GM12878 (cell line): Measurements from ENCODE around the gene N4BP2. TPM values are rescaled to one million over a fixed set of nuclear protein-coding genes. Genes with fewer than 3 reads are reported as not detected.
A peak's percentile ranks its signal among the peaks of the same experiment; 100 is the strongest.

Source experiments
- ATF3 ChIP-seq: IDR thresholded peaks from 2 replicates; pipeline ENCODE4 v1.6.1; 2011; ENCODE audit warnings: low read depth, mild to moderate bottlenecking, low read length, moderate library complexity, borderline replicate concordance; ENCODE audit errors: extremely low read depth
- BCL3 ChIP-seq: IDR thresholded peaks from 2 replicates; pipeline ENCODE4 v1.6.1; 2011; ENCODE audit warnings: borderline replicate concordance, low read depth, mild to moderate bottlenecking, moderate library complexity, low read length; ENCODE audit not compliant: insufficient read depth, poor library complexity, severe bottlenecking
- CHD4 ChIP-seq: fragments of 200-600 bp; sonication (generic); IDR thresholded peaks from 2 replicates; pipeline ENCODE4 v1.6.1; 2016; ENCODE audit warnings: mild to moderate bottlenecking
- E4F1 ChIP-seq: fragments of 450-650 bp; IDR thresholded peaks from 2 replicates; pipeline ENCODE4 v1.6.1; 2018; ENCODE audit warnings: borderline replicate concordance, mild to moderate bottlenecking; ENCODE audit not compliant: partially characterized antibody
- ESRRA ChIP-seq: IDR thresholded peaks from 2 replicates; pipeline ENCODE4 v1.6.1; 2012; ENCODE audit warnings: mild to moderate bottlenecking, low read length, improper control_type of control experiment
- FOS ChIP-seq: IDR thresholded peaks from 3 replicates; pipeline ENCODE4 v1.6.1; 2011; ENCODE audit warnings: borderline replicate concordance; ENCODE audit not compliant: insufficient read length; ENCODE audit errors: extremely low read depth
- HDAC2 ChIP-seq: fragments of 200-600 bp; sonication (generic); IDR thresholded peaks from 2 replicates; pipeline ENCODE4 v1.6.1; 2017
- IRF4 ChIP-seq: IDR thresholded peaks from 2 replicates; pipeline ENCODE4 v1.6.1; 2011; ENCODE audit warnings: low read depth, low read length
- MYC ChIP-seq: IDR thresholded peaks from 2 replicates; pipeline ENCODE4 v1.6.1; 2011; ENCODE audit warnings: mild to moderate bottlenecking, low read length, moderate library complexity, inconsistent platforms; ENCODE audit not compliant: insufficient read depth, insufficient replicate concordance, insufficient read length, severe bottlenecking
- POLR2A ChIP-seq: IDR thresholded peaks from 2 replicates; pipeline ENCODE4 v1.6.1; 2011; ENCODE audit warnings: low read depth, mild to moderate bottlenecking, low read length
- SREBF1 ChIP-seq: IDR thresholded peaks from 2 replicates; pipeline ENCODE4 v1.6.1; 2012; ENCODE audit warnings: mild to moderate bottlenecking, low read length
- ZBTB40 ChIP-seq: fragments of 450-650 bp; IDR thresholded peaks from 2 replicates; pipeline ENCODE4 v1.6.1; 2016; ENCODE audit warnings: mild to moderate bottlenecking, moderate library complexity, borderline replicate concordance
- ZNF687 ChIP-seq: fragments of 450-650 bp; IDR thresholded peaks from 2 replicates; pipeline ENCODE4 v1.6.1; 2017; ENCODE audit warnings: mild to moderate bottlenecking, moderate library complexity
- polyA plus RNA-seq, 11 experiments: library from polyadenylated mRNA; depleted of rRNA in 4 of 11; unstranded in 6 of 11; stranded (reverse) in 5 of 11; fragments of >200 nt; fragmentation: Nextera tagmentation in 4 of 11; fragmentation: Illumina TruSeq in 1 of 11; extraction: Ambion mirVana in 4 of 11; extraction: Trizol in 1 of 11; gene quantifications; 1 replicate in 1 of 11; 2 replicates in 10 of 11; pipeline versions ENCODE4 v1.2.1 to v1.2.3, GENCODE V29; 2011 to 2016; ENCODE audit warnings: inconsistent platforms in 2 of 11, missing spikeins in 2 of 11, low read depth in 1 of 11
- total RNA-seq, 4 experiments: library from RNA; depleted of rRNA in 3 of 4; stranded (reverse); fragments of >200 nt in 3 of 4; fragmentation: Illumina TruSeq in 1 of 4; extraction: Trizol in 1 of 4; gene quantifications; 2 replicates each; pipeline versions ENCODE4 v1.2.1 to v1.2.3, GENCODE V29; 2013 to 2021

Gene N4BP2
- total and polyA plus RNA-seq, 10 of the 15 experiments (the other 5 are each of a cell fraction or from before 2014, with no cell fraction given) = 2.3 to 18.7 (median 10.0) TPM

GRCh38 chr4:40205259-40206198 lies 148.9 kb downstream of the N4BP2 start (continued):
- TF ChIP-seq ZBTB40 (no peak), ESRRA (no peak), FOS (no peak), HDAC2 (no peak), ZNF687 (peak; percentile 71; the same call in 1 of the 2 replicates), ATF3 (no peak), BCL3 (peak; percentile 55), E4F1 (no peak), IRF4 (peak; percentile 83), MYC (no peak), POLR2A (peak; percentile 57), CHD4 (no peak), SREBF1 (no peak)
